Pancreas (tissue), 10 donors: Measurements from ENCODE around the gene ERMP1. TPM values are rescaled to one million over a fixed set of nuclear protein-coding genes. Genes with fewer than 3 reads are reported as not detected.

Experiments used
- ATAC-seq, 4 donors: fragments of 200-7000 bp; cut with Tn5 transposase; one replicate each; pipeline versions ENCODE4 v1.8.0 to v1.9.1; 2020; ENCODE audit warnings: mild to moderate bottlenecking in 4 of 4, moderate library complexity in 4 of 4
- DNase-seq, 6 donors: peaks; one replicate each; pipeline ENCODE4 v3.0.0-alpha.2; 2020
- FAIRE-seq: peaks from 2 replicates; lab custom pipeline; 2012; peaks lifted over from hg19 to GRCh38; lab: Jason Lieb, UNC
- H3K27ac ChIP-seq, 4 donors: fragments of 200-600 bp; sonication (generic); 1 replicate in 3 of 4; 2 replicates in 1 of 4; pipeline versions ENCODE4 v1.5.0 to v1.8.0; 2020
- H3K27me3 ChIP-seq, 4 donors: fragments of 200-600 bp; one replicate each; pipeline ENCODE4 v1.8.0; 2021
- H3K36me3 ChIP-seq, 3 donors: fragments of 200-600 bp; sonication (generic) in 1 of 3; one replicate each; pipeline versions ENCODE4 v1.5.0 to v1.8.0; 2020 to 2021
- H3K4me1 ChIP-seq, 3 donors: fragments of 200-600 bp; one replicate each; pipeline ENCODE4 v1.8.0; 2021
- H3K4me3 ChIP-seq, 4 donors: fragments of 200-600 bp; sonication (generic) in 2 of 4; one replicate each; pipeline versions ENCODE4 v1.5.0 to v1.8.0; 2020 to 2021
- H3K9me3 ChIP-seq, 4 donors: fragments of 200-600 bp; one replicate each; pipeline ENCODE4 v1.8.0; 2021
- CTCF ChIP-seq, 4 donors: fragments of 200-600 bp; sonication (generic) in 3 of 4; IDR thresholded peaks; one replicate each; pipeline versions ENCODE4 v1.5.0 to v1.8.0; 2021; ENCODE audit warnings: antibody characterized with exemption in 4 of 4
- WGBS, 2 donors: extraction: QIAGEN DNeasy Blood & Tissue Kit; methylation state at CpG; one replicate each; pipeline ENCODE4 v1.1.7; 2013; 5-methylcytosine and 5-hydroxymethylcytosine counted together
- intact Hi-C, 3 donors: fragments of 100-400 bp; cut with DNase I; formaldehyde crosslinking; loops; one replicate each; pipeline versions ENCODE4 v1.11.1 to v1.14.2; 2022
- polyA plus RNA-seq, 2 donors: library from polyadenylated mRNA; stranded (reverse); fragments of 200-250 nt; gene quantifications; one replicate each; pipeline ENCODE4 v1.2.3, GENCODE V29; 2013
- total RNA-seq, 6 donors: library from RNA; stranded (reverse); fragmentation: NEBNext Ultra II Directional in 4 of 6; extraction: Animal tissue kit (Norgen Biotek cat#: 25700) in 4 of 6; gene quantifications; one replicate each; pipeline versions ENCODE4 v1.2.1 to v1.2.4, GENCODE V29; 2021 to 2023
- donor health status: healthy with polysubstance abuse.
- donor health status: DM: no; HTN: no; CAD: no; lungs with moderate emphysema.
- donor health status: DM: no; HTN: no; CAD: no.
- donor health status: control.
- donor health status: control.
- donor health status: Bipolar disorder and iron deficiency.
- donor health status: DM: yes; HTN: yes; CAD: no.
- donor health status: DM: no; HTN: no; CAD: no.
- donor health status: DM: no; HTN: no; CAD: no.
- donor health status: DM: yes; HTN: yes; CAD: no.

ERMP1 gene
- total and polyA plus RNA-seq, 8 donors: 2.1 to 15.5 (median 7.7) TPM

- TF ChIP-seq CTCF (IDR thresholded peaks at IDR 0.05): no peak
- no peak overlapping the region for H3K4me3 ChIP-seq
- DNase-seq (peak in 3 of 6 donors; percentile 51 to 65 (median 60)), FAIRE-seq (no peak), ATAC-seq (peak; percentile 92 to 97 (median 96))
- H3K27me3 ChIP-seq: no peaks in the 10 kb centered on the region
- intact Hi-C loops: no loop called here
- peaks cover 0 to 3% (median 0%) of the 10 kb centered on the region in 3 donors for H3K4me1 ChIP-seq
- H3K36me3 ChIP-seq: no peaks in the 10 kb centered on the region
- no peak overlapping the region for H3K27ac ChIP-seq
- WGBS, 2 donors: 5 to 7% methylated on average over 2 of the region's 2 CpGs
- no peaks in the 10 kb centered on the region for H3K9me3 ChIP-seq
These were observed 6.1 kb upstream of the ERMP1 start for GRCh38 chr9:5838884-5839571.

GRCh38 chr9:5835808-5836207, 2.9 kb upstream of the ERMP1 start:
- H3K4me3 ChIP-seq: no peak overlapping the region
- intact Hi-C loops: no loop called here
- 28 to 36% methylated on average over 1 of the region's 1 CpG for WGBS, 2 donors
- peaks cover 0 to 17% (median 7%) of the 10 kb centered on the region in 3 donors for H3K4me1 ChIP-seq
- H3K9me3 ChIP-seq: no peaks in the 10 kb centered on the region
- no peaks in the 10 kb centered on the region for H3K27me3 ChIP-seq
- H3K27ac ChIP-seq: no peak overlapping the region
- H3K36me3 ChIP-seq: no peaks in the 10 kb centered on the region
- no peak for DNase-seq
- no peak for ATAC-seq
- no peak for TF ChIP-seq CTCF (IDR thresholded peaks at IDR 0.05)
- FAIRE-seq: no peak

- Histone ChIP-seq H3K4me3 (no peak overlapping the region), H3K27me3 (no peaks in the 10 kb centered on the region), H3K27ac (no peak overlapping the region), H3K9me3 (no peaks in the 10 kb centered on the region), H3K36me3 (no peaks in the 10 kb centered on the region), H3K4me1 (peaks cover 0 to 17% (median 7%) of the 10 kb centered on the region in 3 donors)
- TF ChIP-seq CTCF (IDR thresholded peaks at IDR 0.05): no peak
- FAIRE-seq (no peak), DNase-seq (no peak), ATAC-seq (no peak)
- intact Hi-C loops: no loop called here
- WGBS, 2 donors: 94 to 95% methylated on average over 1 of the region's 1 CpG
These were observed 1.3 kb upstream of the ERMP1 start for GRCh38 chr9:5834214-5834613.

- peaks cover 0 to 17% (median 7%) of the 10 kb centered on the region in 3 donors for H3K4me1 ChIP-seq
- no peaks in the 10 kb centered on the region for H3K9me3 ChIP-seq
- H3K27ac ChIP-seq: peak overlapping the region; percentile 70 to 80 (median 76)
- no peaks in the 10 kb centered on the region for H3K36me3 ChIP-seq
- no peak for TF ChIP-seq CTCF (IDR thresholded peaks at IDR 0.05)
- DNase-seq: no peak
- no peak for FAIRE-seq
- intact Hi-C loops: no loop called here
- H3K27me3 ChIP-seq: no peaks in the 10 kb centered on the region
- peak in 1 of 4 donors; percentile 27 for ATAC-seq
- peak overlapping the region; percentile 70 to 93 (median 86) for H3K4me3 ChIP-seq
- WGBS, 2 donors: 3 to 4% methylated on average over 9 of the region's 9 CpGs
These were observed 813 bp downstream of the ERMP1 start for GRCh38 chr9:5832071-5832537.
